Stomach smooth muscle (tissue), 2 donors: ENCODE data around the gene FGF5.

Source experiments
- H3K27ac ChIP-seq: one replicate; pipeline ENCODE4 v1.7.0; 2013; ENCODE audit warnings: mild to moderate bottlenecking, low read length, inconsistent platforms
- H3K27me3 ChIP-seq, 2 donors: one replicate each; pipeline ENCODE4 v1.7.0; 2013; ENCODE audit warnings: low read length in 2 of 2; ENCODE audit not compliant: insufficient read depth in 2 of 2, control insufficient read depth in 1 of 2
- H3K36me3 ChIP-seq, 2 donors: one replicate each; pipeline ENCODE4 v1.7.0; 2013; ENCODE audit warnings: low read length in 2 of 2; ENCODE audit not compliant: control insufficient read depth in 2 of 2, insufficient read depth in 2 of 2
- H3K4me1 ChIP-seq: one replicate; pipeline ENCODE4 v1.7.0; 2013; ENCODE audit warnings: low read length; ENCODE audit not compliant: control insufficient read depth, insufficient read depth
- H3K4me3 ChIP-seq, 2 donors: one replicate each; pipeline ENCODE4 v1.7.0; 2013; ENCODE audit warnings: low read length in 2 of 2
- H3K9ac ChIP-seq, 2 donors: one replicate each; pipeline ENCODE4 v1.7.0; 2013; ENCODE audit warnings: low read length in 2 of 2, mild to moderate bottlenecking in 1 of 2
- H3K9me3 ChIP-seq, 2 donors: one replicate each; pipeline ENCODE4 v1.7.0; 2013; ENCODE audit warnings: low read length in 2 of 2; ENCODE audit not compliant: control insufficient read depth in 2 of 2
- donor health status: healthy.
- donor health status: Pancreatic carcinoma.

FGF5 gene

GRCh38 chr4:80294206-80294605, 27.7 kb downstream of the FGF5 start:
- Histone ChIP-seq H3K4me3 (no peak overlapping the region), H3K27ac (no peak overlapping the region), H3K9me3 (no peaks in the 10 kb centered on the region), H3K4me1 (no peaks in the 10 kb centered on the region), H3K36me3 (no peaks in the 10 kb centered on the region), H3K27me3 (no peaks in the 10 kb centered on the region), H3K9ac (no peak overlapping the region)

- Histone ChIP-seq H3K27me3 (no peaks in the 10 kb centered on the region), H3K27ac (no peak overlapping the region), H3K36me3 (no peaks in the 10 kb centered on the region), H3K4me3 (no peak overlapping the region), H3K9me3 (no peaks in the 10 kb centered on the region), H3K4me1 (no peaks in the 10 kb centered on the region), H3K9ac (no peak overlapping the region)
These were observed 28.9 kb downstream of the FGF5 start for GRCh38 chr4:80295336-80295735.

GRCh38 chr4:80295826-80296225, 29.4 kb downstream of the FGF5 start:
- no peak overlapping the region for H3K4me3 ChIP-seq
- H3K27me3 ChIP-seq = no peaks in the 10 kb centered on the region
- no peak overlapping the region for H3K9ac ChIP-seq
- H3K36me3 ChIP-seq = no peaks in the 10 kb centered on the region
- H3K27ac ChIP-seq = no peak overlapping the region
- no peaks in the 10 kb centered on the region for H3K4me1 ChIP-seq
- no peaks in the 10 kb centered on the region for H3K9me3 ChIP-seq

GRCh38 chr4:80301884-80302283, 35.4 kb downstream of the FGF5 start:
- Histone ChIP-seq H3K4me3 (no peak overlapping the region), H3K9ac (no peak overlapping the region), H3K36me3 (no peaks in the 10 kb centered on the region), H3K9me3 (peaks cover 0 to 3% of the 10 kb centered on the region in 2 donors), H3K27me3 (no peaks in the 10 kb centered on the region), H3K4me1 (no peaks in the 10 kb centered on the region), H3K27ac (no peak overlapping the region)

- H3K9ac ChIP-seq = no peak overlapping the region
- H3K9me3 ChIP-seq = peaks cover 0 to 3% of the 10 kb centered on the region in 2 donors
- no peak overlapping the region for H3K27ac ChIP-seq
- H3K36me3 ChIP-seq = no peaks in the 10 kb centered on the region
- H3K27me3 ChIP-seq = no peaks in the 10 kb centered on the region
- H3K4me1 ChIP-seq = no peaks in the 10 kb centered on the region
- no peak overlapping the region for H3K4me3 ChIP-seq
These were observed 36.3 kb downstream of the FGF5 start for GRCh38 chr4:80302616-80303223.

GRCh38 chr4:80305466-80305865, 39.0 kb downstream of the FGF5 start:
- Histone ChIP-seq H3K9ac (no peak overlapping the region), H3K36me3 (no peaks in the 10 kb centered on the region), H3K9me3 (peaks cover 0 to 3% of the 10 kb centered on the region in 2 donors), H3K27ac (no peak overlapping the region), H3K27me3 (no peaks in the 10 kb centered on the region), H3K4me3 (no peak overlapping the region), H3K4me1 (peaks cover 3% of the 10 kb centered on the region)

- H3K27me3 ChIP-seq = no peaks in the 10 kb centered on the region
- peaks cover 3% of the 10 kb centered on the region for H3K4me1 ChIP-seq
- no peaks in the 10 kb centered on the region for H3K36me3 ChIP-seq
- H3K9me3 ChIP-seq = peaks cover 0 to 3% of the 10 kb centered on the region in 2 donors
- no peak overlapping the region for H3K27ac ChIP-seq
- no peak overlapping the region for H3K9ac ChIP-seq
- no peak overlapping the region for H3K4me3 ChIP-seq
These were observed 39.8 kb downstream of the FGF5 start for GRCh38 chr4:80306260-80306659.

GRCh38 chr4:80307183-80307735, 40.8 kb downstream of the FGF5 start:
- H3K27ac ChIP-seq = no peak overlapping the region
- H3K9me3 ChIP-seq = no peaks in the 10 kb centered on the region
- H3K4me3 ChIP-seq = peak overlapping the region; percentile 12 to 36
- H3K36me3 ChIP-seq = no peaks in the 10 kb centered on the region
- H3K27me3 ChIP-seq = no peaks in the 10 kb centered on the region
- peaks cover 3% of the 10 kb centered on the region for H3K4me1 ChIP-seq
- H3K9ac ChIP-seq = no peak overlapping the region

GRCh38 chr4:80307774-80308465, 41.5 kb downstream of the FGF5 start:
- Histone ChIP-seq H3K9me3 (no peaks in the 10 kb centered on the region), H3K36me3 (no peaks in the 10 kb centered on the region), H3K27me3 (no peaks in the 10 kb centered on the region), H3K27ac (no peak overlapping the region), H3K9ac (no peak overlapping the region), H3K4me1 (peaks cover 3% of the 10 kb centered on the region), H3K4me3 (peak overlapping the region; percentile 12 to 36)

- no peak overlapping the region for H3K27ac ChIP-seq
- no peak overlapping the region for H3K9ac ChIP-seq
- peaks cover 3% of the 10 kb centered on the region for H3K4me1 ChIP-seq
These were observed 42.0 kb downstream of the FGF5 start for GRCh38 chr4:80308466-80308822.

More at GRCh38 chr4:80308466-80308822, 42.0 kb downstream of the FGF5 start:
- Histone ChIP-seq H3K4me3 (no peak overlapping the region), H3K27me3 (no peaks in the 10 kb centered on the region), H3K9me3 (no peaks in the 10 kb centered on the region), H3K36me3 (no peaks in the 10 kb centered on the region)
